Measurements from ENCODE around the gene GDPD5.

Gene GDPD5

GRCh38 chr11:75492181-75492820 lies 33.4 kb downstream of the GDPD5 start:
- peak; percentile 76 for DNase-seq (ENCODE audit: low spot score)

GRCh38 chr11:75491465-75491864 lies 34.3 kb downstream of the GDPD5 start:
- DNase-seq (ENCODE audit: low spot score), result no peak

- no peak for DNase-seq (ENCODE audit: low spot score)
Observed at GRCh38 chr11:75490221-75491181, 35.2 kb downstream of the GDPD5 start.

- no peak for DNase-seq (ENCODE audit: low spot score)
Observed at GRCh38 chr11:75487365-75487764, 38.4 kb downstream of the GDPD5 start.

GRCh38 chr11:75485742-75486141 lies 40.0 kb downstream of the GDPD5 start:
- DNase-seq (ENCODE audit: low spot score), result no peak

- no peak for DNase-seq (ENCODE audit: low spot score)
Observed at GRCh38 chr11:75482931-75483469, 42.7 kb downstream of the GDPD5 start.

GRCh38 chr11:75481922-75482606 lies 43.7 kb downstream of the GDPD5 start:
- no peak for DNase-seq (ENCODE audit: low spot score)

- DNase-seq (ENCODE audit: low spot score), result no peak
Observed at GRCh38 chr11:75481223-75481921, 44.4 kb downstream of the GDPD5 start.

GRCh38 chr11:75480185-75481175 lies 45.3 kb downstream of the GDPD5 start:
- DNase-seq (ENCODE audit: low spot score), result no peak

- no peak for DNase-seq (ENCODE audit: low spot score)
Observed at GRCh38 chr11:75479597-75480145, 46.1 kb downstream of the GDPD5 start.

- no peak for DNase-seq (ENCODE audit: low spot score)
Observed at GRCh38 chr11:75478783-75479596, 46.8 kb downstream of the GDPD5 start.

GRCh38 chr11:75477614-75477935 lies 48.2 kb downstream of the GDPD5 start:
- DNase-seq (ENCODE audit: low spot score), result no peak

GRCh38 chr11:75476739-75477613 lies 48.8 kb downstream of the GDPD5 start:
- no peak for DNase-seq (ENCODE audit: low spot score)

- no peak for DNase-seq (ENCODE audit: low spot score)
Observed at GRCh38 chr11:75475767-75476650, 49.7 kb downstream of the GDPD5 start.

- peak; percentile 57 for DNase-seq (ENCODE audit: low spot score)
Observed at GRCh38 chr11:75474878-75475766, 50.6 kb downstream of the GDPD5 start.

- DNase-seq (ENCODE audit: low spot score), result no peak
Observed at GRCh38 chr11:75474240-75474639, 51.5 kb downstream of the GDPD5 start.
